Hepatic stellate cell (primary cell): ENCODE measurements around the gene SLC8A1.

Experiments used
- DNase-seq: peaks from one replicate; pipeline ENCODE4 v3.0.0; 2011; ENCODE audit warnings: low spot score

The SLC8A1 gene

GRCh38 chr2:40458271-40458794 is 6.4 kb upstream of the SLC8A1 start:
- DNase-seq = no peak

- peak; percentile 18 for DNase-seq
Measured at GRCh38 chr2:40457837-40458236, 5.9 kb upstream of the SLC8A1 start.

- DNase-seq = no peak
Measured at GRCh38 chr2:40457366-40457765, 5.5 kb upstream of the SLC8A1 start.

DNA sequence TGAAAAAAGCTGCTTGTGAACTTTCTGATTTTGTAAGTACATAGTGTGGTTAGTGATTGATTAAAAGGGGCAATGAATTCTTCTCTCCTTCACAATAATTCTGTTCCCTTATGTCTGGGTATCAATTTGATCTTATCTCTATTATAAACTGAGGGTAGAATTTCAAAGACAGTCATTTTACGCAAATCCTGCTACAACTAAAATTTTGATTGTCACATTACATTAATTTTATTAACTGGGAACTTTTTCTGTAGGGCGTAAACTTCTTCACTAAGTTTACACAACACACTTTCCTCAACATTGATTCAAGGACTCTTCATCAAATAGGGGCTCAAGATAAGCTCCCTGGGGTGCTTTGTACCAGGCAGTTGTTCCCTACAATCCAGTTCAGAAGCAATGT is 5.0 kb upstream of the SLC8A1 start:
- no peak for DNase-seq

DNA sequence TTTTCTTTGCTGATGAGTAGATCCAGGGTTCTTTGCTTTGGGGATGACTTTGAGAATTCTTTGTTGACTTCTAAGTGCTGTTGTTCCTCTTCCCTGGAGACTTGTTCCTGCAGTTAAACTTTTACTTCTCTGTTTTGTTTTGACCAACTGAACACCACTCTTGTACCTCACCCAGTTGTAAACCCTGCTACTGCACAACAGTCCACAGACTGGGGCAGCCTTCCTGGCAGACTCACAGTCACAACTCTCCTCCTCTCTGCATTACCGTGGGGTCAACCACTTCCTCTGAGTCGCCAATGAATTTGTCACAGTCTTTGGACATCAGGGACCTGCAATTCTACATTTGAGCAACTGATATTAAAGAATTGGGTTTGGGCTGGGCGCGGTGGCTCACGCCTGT is 3.8 kb upstream of the SLC8A1 start:
- DNase-seq = no peak

DNA sequence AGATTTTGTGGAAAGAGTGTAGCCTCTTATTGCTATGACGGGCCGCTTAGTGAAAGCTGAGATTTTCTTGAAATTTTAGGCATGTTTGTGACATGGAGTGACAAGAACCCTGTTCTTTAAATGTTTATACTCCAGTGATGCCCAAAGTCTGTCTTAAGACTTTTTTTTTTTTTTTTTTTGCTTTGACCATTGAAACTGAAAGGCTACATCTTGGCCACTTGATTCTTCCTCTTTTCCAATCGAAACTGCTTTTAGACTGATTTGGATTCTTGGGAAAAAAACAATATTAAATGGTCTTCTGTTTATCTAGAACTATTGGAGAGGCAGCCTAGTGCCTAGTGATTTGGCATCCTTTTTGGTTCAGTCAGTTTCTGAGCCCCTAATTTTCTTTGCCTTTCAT is 2.4 kb upstream of the SLC8A1 start:
- no peak for DNase-seq

DNA sequence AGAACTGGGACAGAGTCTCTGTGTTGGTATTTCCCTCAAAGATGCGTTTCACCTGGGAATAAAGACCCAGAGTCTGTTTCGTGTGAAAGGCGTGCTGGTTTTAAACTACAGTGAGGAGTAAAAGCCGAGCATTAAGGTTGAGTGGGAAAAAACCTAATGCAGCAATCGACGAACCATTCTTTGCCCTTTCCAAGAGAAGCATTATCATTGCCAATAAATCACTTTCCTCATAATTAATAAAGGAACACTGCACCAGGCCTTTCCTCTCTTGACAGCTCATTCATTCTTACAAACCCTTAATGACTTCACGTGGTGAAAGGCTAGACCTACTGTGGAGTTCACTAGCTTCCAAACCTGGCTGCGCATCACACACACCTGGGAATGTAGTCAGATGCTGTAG is 896 bp upstream of the SLC8A1 start:
- no peak for DNase-seq

DNA sequence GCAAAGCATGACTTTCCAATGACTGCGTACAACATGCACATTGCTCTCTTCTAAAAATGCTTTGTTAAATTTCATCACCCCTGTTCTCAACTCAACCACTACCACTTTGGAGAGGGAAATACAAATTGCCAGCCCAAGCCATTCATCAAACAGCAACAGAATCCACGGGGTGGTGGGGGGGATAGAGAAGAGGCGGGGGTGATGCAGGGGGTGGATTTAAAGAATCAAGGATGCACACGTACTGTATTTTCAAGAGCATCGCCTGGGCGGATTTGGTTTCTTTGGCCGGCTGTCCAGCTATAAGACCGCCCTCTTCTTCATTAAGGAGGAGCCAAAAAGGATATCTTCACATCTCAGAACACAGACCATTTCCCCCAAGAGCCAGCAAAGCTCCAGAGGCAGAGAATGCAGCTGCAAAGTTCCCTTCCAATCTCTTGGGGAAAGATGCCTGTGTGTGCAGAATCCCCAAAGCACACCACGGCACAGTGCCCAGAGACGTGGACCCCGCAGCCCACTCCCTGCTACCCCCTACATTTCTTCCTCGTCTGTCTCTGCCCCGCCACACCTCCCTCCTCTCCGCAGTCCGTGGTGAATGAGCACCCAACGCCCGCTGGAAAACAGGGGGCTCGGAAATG is 977 bp downstream of the SLC8A1 start:
- peak; percentile 67 for DNase-seq

DNA sequence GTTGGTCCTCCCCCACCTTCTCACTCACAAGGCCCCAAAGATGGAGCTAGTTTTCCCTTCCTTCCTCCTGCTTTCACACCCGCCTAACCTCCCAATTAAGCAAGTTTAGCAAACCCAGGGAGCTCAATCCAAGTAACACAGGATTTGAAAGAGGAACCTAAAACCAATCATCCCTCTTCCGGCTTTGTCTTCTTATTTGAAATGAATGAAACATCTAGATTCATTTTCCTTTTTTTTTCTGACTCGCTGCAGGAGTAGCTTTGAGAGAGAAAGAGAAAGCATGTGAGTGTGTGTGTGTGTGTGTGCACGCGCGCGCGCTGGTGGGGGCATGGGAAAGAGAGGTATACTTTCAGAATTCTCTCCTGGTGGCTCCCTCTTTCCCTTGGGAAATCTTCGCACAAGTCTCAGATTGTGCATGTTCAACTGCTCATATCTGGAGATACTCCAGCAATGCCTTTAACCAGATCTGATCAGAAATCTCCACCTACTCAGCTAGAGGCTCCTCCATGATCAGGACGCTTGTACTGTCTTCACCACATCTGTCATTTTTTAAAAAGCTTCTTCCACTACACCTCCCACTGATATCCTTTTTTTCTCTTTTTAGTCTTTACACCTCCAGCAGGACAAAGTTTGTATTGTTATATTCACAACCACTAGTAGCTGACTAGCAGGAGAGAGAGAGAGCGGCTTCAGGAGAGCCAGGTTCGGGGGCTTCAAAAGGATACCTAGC is 1.7 kb downstream of the SLC8A1 start:
- no peak for DNase-seq

DNA sequence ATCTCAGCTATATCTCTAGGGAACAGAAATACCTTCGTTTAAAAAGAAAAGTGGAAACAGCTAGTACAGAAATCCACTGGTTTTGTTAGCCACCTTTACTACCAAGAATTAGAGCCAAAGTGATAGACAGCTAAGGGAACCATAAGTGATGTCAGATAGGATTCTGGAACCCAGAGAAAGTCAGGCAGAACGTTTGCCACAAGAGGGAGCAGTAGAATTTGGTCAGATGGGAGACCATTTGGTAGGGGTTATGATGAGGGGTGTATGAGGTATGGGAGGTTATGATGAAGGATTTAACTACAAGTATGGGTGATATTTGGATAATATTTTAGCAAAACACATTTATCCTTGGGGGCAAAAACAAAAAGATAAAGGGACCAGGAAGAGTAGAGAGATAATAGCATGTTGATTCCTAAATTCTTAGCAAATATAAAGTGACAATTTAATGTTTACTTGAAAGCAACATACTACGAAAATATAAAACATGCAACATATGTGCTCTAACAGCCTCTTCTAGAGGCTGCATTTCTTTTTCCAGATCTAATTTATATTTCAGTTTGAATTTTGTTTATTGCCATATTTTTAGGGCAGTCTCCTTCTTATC is 3.3 kb downstream of the SLC8A1 start:
- DNase-seq = no peak

DNA sequence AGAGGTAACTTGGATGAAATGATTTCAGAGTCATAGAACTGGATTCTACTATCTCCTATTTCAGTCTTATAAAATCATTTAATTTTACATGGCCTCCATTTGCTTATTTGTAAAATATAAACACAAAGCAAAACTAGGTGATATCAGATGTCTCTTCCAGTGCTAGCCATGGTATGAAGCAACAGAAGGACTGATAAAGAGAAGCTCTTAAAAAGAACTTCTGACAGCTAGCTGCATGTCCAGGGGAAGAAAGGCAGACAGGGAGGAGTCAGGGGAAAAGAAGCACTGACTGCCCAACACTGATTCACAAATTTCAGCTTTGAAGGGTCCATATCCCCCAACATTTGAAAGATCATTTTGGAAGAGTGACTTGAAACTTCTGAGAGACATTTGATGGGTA is 6.4 kb downstream of the SLC8A1 start:
- no peak for DNase-seq

GRCh38 chr2:40440835-40441234 is 11.1 kb downstream of the SLC8A1 start:
- no peak for DNase-seq

GRCh38 chr2:40439473-40439872 is 12.4 kb downstream of the SLC8A1 start:
- DNase-seq = no peak

GRCh38 chr2:40436093-40436475 is 15.8 kb downstream of the SLC8A1 start:
- no peak for DNase-seq

GRCh38 chr2:40435426-40436092 is 16.3 kb downstream of the SLC8A1 start:
- no peak for DNase-seq

- DNase-seq = peak; percentile 31
Measured at GRCh38 chr2:40434731-40435271, 17.1 kb downstream of the SLC8A1 start.

DNA sequence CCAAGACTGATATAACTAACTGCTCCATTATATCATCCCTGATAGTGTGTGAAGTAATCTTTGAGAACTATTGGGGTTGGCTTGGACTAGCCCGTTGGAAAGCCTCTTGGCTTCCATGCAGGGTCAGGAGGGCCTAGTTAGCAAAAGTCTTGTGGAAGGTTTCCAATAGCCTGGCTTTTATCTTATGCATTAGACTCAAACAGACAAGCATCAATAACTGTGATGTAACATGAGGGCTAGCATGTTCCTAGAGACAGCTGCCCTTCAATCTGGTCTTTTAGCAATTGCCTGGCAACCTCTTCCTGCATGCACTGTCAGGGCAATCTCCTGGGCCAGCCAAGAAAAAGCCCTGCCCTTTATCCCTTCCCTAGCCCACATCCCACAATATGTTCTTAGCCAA is 18.2 kb downstream of the SLC8A1 start:
- DNase-seq = no peak

DNA sequence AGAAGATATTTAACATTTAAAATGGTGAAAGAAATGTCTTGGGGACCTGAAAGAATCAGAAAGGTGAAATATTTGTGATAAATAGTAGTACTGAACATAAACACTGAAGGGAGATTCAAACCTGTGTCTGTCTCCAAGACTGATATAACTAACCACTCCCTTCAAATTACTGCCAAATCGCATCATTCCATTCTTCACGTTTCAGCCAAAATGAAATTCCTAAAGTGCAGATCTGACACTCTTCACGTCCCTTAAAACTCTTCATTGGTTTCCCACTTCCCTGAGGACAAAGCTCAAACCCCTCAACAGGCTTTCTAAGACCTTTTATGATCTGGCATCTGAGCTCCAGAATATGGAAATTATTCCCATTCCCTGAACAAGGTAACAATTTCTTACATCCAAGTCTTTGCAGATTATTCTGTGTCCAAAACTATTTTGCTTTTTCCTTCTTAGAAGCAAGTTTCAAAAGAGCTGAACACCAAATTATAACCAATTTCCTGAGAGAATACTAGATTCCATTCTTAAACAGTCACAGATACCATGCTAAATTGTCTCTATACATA is 18.9 kb downstream of the SLC8A1 start:
- DNase-seq = no peak

GRCh38 chr2:40431600-40431955 is 20.3 kb downstream of the SLC8A1 start:
- DNase-seq = no peak

DNA sequence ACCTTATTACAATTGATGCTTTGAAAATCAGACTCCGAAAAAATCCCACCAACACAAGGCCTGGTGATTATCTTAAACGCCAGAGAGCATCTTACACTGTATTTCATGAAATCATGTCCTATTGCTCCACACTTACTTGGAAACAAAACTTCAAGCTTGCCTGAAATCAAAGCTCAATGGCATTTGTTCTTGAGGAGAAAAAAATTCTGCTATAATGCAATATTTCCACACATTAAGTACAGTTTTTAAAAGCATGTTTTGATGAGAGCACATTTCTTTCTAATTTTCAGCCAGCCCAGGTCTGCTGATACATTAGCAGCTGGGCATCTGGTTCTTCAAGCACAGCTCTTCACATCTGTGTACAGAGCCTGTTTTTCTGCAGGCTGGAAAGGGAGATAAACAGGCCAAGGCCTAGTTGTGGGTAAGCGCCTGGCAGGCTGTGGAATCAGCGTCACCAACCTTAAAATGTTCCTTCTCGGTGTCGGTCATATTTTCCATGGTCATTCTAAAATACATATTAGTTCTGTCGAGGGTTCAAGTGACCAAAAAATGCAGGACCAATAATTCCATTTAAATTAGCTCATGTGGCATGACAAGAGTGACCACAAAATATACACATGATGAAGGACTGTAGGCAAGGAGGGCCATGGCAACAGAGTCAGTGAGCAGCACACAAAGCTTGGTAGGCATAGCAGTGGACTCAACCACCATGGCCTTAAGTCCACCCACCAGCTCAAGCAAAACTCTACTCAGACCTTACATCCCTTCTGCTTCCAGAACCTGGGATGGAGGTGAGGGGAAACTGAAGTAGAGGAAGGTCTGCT is 20.9 kb downstream of the SLC8A1 start:
- DNase-seq = no peak

DNA sequence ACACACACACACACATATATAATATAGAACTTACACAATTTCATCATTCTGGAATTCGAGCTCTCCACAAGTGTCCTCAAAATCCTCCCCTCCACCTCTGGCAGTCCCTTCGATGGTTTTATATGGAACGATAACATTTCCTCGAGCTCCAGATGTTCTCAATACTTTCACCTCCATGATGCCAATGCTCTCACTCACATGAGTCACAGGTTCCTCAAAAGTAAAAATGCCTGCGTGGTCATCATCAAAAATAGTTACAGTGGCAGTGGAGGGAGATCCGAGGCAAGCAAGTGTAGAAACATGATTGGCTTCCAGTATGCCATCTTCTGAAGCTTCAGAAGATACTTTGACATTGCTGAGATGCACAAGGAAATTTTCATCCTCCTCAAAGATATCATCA is 23.5 kb downstream of the SLC8A1 start:
- DNase-seq = no peak
